Gastrocnemius medialis (tissue), 4 donors: Measurements from ENCODE around the gene PRKD2.

Source experiments
- CTCF ChIP-seq, 5 experiments: fragments of 450-650 bp in 3 of 5; fragments of 200-600 bp in 2 of 5; sonication (generic) in 2 of 5; IDR thresholded peaks in 4 of 5; conservative IDR thresholded peaks in 1 of 5; 1 replicate in 4 of 5; 2 replicates in 1 of 5; pipeline ENCODE4 v1.5.1; 2016 to 2019; ENCODE audit warnings: antibody characterized with exemption in 5 of 5, mild to moderate bottlenecking in 3 of 5, moderate library complexity in 3 of 5
- POLR2A ChIP-seq, 2 donors: fragments of 450-650 bp; IDR thresholded peaks; one replicate each; pipeline ENCODE4 v1.6.1; 2017; ENCODE audit warnings: antibody characterized with exemption in 2 of 2, mild to moderate bottlenecking in 2 of 2, moderate library complexity in 2 of 2

DNA sequence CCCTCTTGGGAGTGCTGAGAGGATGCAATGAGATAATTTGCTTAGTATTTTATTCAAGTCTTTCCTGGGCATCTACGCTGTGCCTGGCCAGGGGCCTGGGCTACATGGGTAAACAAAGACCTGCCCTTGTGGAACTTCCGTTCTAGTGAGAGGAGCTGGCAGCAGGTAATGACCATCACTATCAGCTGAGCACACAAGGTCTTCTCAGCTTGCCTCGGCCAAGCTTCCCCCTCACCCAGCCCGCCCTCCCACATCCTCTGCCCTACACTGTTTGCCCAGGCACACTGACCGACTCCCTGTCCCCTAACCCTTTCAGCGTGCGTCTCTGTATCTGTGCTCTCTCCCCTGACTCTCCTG lies 20.4 kb upstream of the PRKD2 start:
- TF ChIP-seq POLR2A (IDR thresholded peaks at IDR 0.05) (no peak), CTCF (IDR thresholded peaks at IDR 0.05 in 4 of 5, conservative IDR thresholded peaks at IDR 0.05 in 1 of 5) (no peak)
